GM19023 (cell line): ENCODE measurements around the gene SLC25A48.
"Not testable (repeated sequence)": the region's sequence is repeated elsewhere in the genome, so short reads cannot be mapped to it uniquely, and the experiment has no call there.

Experiments
- ATAC-seq: cut with Tn5 transposase; IDR thresholded peaks from one replicate; pipeline ENCODE4 v1.9.1; 2021; ENCODE audit warnings: mild to moderate bottlenecking, moderate library complexity; ENCODE audit not compliant: unreplicated experiment

Gene SLC25A48

GRCh38 chr5:135851915-135852845 lies 17.7 kb downstream of the SLC25A48 start:
- no peak for ATAC-seq

- no peak for ATAC-seq
Measured at GRCh38 chr5:135857630-135858311, 23.3 kb downstream of the SLC25A48 start.

GRCh38 chr5:135859186-135859585 lies 24.7 kb downstream of the SLC25A48 start:
- not testable (repeated sequence) for ATAC-seq

- ATAC-seq: no peak
Measured at GRCh38 chr5:135859641-135860040, 25.2 kb downstream of the SLC25A48 start.

- ATAC-seq: no peak
Measured at GRCh38 chr5:135861641-135862040, 27.2 kb downstream of the SLC25A48 start.

- ATAC-seq: no peak
Measured at GRCh38 chr5:135862086-135862485, 27.6 kb downstream of the SLC25A48 start.

GRCh38 chr5:135862744-135863143 lies 28.3 kb downstream of the SLC25A48 start:
- ATAC-seq: no peak

GRCh38 chr5:135864503-135865435 lies 30.3 kb downstream of the SLC25A48 start:
- no peak for ATAC-seq

- no peak for ATAC-seq
Measured at GRCh38 chr5:135866016-135866415, 31.6 kb downstream of the SLC25A48 start.

GRCh38 chr5:135867599-135867998 lies 33.1 kb downstream of the SLC25A48 start:
- no peak for ATAC-seq

- no peak for ATAC-seq
Measured at GRCh38 chr5:135868681-135869080, 34.2 kb downstream of the SLC25A48 start.

GRCh38 chr5:135869276-135869675 lies 34.8 kb downstream of the SLC25A48 start:
- no peak for ATAC-seq

- ATAC-seq: no peak
Measured at GRCh38 chr5:135869935-135870334, 35.5 kb downstream of the SLC25A48 start.

- no peak for ATAC-seq
Measured at GRCh38 chr5:135871268-135871915, 36.9 kb downstream of the SLC25A48 start.

- no peak for ATAC-seq
Measured at GRCh38 chr5:135873831-135874230, 39.4 kb downstream of the SLC25A48 start.

GRCh38 chr5:135874461-135874860 lies 40.0 kb downstream of the SLC25A48 start:
- no peak for ATAC-seq

- ATAC-seq: no peak
Measured at GRCh38 chr5:135875567-135875966, 41.1 kb downstream of the SLC25A48 start.

- ATAC-seq: no peak
Measured at GRCh38 chr5:135876146-135876545, 41.7 kb downstream of the SLC25A48 start.

- ATAC-seq: no peak
Measured at GRCh38 chr5:135877570-135878155, 43.2 kb downstream of the SLC25A48 start.

GRCh38 chr5:135878156-135878620 lies 43.7 kb downstream of the SLC25A48 start:
- no peak for ATAC-seq
